Measurements from ENCODE around the gene VMP1. TPM values are rescaled to one million over a fixed set of nuclear protein-coding genes. Genes with fewer than 3 reads are reported as not detected.
"Not testable (repeated sequence)": the region's sequence is repeated elsewhere in the genome, so short reads cannot be mapped to it uniquely, and the experiment has no call there.

Gene VMP1
- polyA plus RNA-seq, 12 donors = 39.6 to 123 (median 50.4) TPM; not detected in 1

DNA sequence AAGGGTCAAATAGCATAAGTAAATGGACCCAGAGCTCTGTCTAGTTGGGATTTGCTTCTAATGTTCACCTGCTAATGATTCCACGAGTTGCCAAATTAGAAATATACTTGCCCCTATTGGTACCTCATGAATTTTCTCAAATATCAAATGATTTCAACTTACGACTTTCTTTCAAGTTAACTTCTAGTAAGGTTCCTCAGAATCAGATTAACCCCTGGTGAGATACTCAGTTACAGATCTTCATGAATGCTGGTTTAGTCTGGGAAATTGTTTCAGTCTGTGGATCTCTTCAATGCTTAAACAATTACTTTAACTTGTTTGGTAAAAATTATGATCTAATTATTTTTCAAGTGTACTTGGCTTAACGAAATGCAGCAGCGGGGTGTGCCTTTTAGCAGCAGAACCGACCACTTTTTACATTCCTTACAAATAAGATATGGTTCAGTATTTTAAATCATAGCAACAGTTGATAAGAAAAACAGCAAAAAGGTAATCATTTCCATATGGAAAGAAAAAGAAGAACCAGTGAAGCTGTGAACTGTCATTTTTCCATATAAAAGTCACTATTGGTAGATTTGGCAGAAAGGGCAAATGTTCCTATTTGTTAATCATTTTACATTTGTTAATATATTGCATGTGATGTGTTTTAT is 150.8 kb downstream of the VMP1 start:
- no peak for DNase-seq

DNA sequence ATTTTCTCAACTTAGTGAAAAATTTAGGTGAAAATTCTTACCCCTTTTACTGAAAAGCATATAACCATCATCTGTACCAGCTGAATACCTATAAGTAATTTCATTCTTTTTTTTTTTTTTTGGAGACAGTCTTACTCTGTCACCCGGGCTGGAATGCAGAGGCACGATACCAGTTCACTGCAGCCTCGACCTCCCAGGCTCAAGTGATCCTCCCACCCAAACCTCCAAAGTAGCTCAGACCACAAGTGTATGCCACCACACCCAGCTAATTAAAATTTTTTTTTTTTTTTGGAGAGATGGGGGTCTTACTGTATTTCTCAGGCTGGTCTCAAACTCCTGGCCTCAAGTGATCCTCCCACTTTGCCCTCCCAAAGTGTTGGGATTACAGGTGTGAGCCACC is 151.5 kb downstream of the VMP1 start:
- DNase-seq = no peak

DNA sequence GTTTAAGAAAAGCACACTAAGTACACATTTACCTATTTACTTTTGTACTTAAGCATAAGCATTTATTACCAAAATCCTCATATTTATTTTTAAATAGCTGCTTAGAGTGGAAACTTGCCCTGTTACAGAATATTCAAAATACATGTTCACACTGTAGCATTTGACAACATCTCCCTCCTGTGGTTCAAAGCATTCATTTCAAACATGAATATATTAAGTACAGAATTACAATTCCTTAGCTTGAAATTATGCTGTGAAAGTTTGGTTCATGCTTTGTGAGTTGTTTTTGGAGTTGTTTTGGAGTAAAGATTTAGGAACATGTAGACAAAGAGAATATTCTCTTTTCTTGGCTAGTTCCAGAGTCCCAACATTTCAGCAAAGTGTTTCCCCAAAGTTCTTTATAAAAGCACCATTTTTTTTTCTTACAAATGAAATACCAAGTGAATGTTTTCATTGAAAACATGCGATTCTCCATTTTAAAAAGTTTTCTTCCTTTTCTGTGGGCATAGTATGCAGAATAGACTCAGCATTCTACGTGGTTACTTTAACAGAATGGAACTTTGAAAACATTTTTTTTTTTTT is 152.1 kb downstream of the VMP1 start:
- DNase-seq = no peak

DNA sequence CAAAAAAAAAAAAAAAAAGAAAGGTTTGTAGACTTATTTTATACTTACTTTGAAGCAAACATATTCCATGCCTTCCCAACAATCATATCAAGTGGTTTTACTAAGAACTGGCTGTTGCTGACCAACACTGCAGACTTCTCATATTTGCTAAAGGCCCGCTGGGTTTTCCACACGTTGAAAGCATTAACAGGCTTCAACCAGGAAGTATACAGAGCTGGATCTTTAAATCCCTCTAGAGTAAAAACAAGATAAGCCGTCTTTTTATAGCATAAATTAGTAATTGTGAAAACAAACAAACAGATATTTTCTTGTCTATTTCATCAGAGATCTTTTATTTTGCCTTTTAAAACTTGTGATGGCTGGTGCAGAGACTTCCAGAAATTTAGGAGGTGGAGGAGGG is 156.2 kb downstream of the VMP1 start:
- DNase-seq = no peak

DNA sequence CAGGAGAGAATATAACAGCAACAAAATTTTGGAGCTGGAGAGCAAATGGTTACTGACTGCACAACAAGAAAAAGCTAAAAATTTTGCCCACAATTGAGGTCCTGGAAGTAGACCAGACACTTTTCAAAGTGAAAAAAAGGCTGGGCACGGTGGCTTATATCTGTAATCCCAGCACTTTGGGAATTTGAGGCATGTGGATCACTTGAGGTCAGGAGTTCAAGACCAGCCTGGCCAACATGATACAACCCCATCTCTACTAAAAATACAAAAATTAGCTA is 162.4 kb downstream of the VMP1 start:
- DNase-seq = no peak

DNA sequence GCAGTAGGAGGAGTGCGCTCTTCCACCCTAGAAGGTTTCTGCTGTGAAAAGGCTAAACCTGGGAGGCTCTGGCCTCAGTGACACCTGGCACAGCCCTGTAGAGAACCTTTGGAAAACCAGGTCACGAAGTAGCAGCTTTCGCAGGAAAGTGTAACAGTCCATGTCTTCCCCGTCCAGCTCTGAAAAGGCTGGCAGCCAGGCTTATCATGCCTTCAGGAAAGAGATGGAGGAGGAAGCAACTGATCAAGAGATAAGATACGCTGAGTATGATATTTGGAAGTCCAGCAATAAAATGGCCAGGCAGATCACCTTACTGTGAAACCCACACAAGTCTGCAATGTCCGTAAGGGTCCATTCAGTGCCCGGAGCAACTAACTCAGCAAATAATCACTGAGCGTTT is 163.0 kb downstream of the VMP1 start:
- DNase-seq = no peak

DNA sequence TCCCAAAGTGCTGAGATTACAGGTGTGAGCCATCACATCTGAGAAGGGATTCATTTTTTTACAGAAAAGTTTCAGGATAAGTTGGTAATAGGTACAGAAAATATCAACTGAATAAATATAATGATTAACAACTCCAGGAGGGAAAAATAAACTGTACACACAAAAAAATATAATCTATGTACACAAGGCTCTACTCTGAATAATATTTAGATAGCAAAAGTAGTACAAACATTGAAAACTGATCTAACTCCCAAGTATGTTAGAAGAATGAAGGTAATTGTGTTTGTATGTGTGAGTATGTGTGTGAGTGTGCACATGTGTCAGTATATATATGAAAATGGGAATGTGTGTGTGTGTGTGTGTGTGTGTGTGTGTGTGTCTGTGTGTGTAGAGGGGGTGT is 164.9 kb downstream of the VMP1 start:
- no peak for DNase-seq

DNA sequence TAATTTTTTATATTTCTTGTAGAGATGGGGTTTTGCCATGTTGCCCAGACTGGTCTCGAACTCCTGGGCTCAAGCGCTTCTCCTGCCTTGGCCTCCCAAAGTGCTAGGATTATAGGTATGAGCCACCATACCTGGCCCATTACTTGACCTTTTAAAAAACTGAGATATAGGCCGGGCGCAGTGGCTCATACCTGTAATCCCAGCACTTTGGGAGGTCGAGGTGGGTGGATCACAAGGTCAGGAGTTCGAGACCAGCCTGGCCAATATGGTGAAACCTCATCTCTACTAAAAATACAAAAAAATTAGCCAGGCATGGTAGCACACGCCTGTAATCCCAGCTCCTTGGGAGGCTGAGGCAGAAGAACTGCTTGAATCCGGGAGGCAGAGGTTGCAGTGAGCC is 166.0 kb downstream of the VMP1 start:
- DNase-seq = not testable (repeated sequence)

DNA sequence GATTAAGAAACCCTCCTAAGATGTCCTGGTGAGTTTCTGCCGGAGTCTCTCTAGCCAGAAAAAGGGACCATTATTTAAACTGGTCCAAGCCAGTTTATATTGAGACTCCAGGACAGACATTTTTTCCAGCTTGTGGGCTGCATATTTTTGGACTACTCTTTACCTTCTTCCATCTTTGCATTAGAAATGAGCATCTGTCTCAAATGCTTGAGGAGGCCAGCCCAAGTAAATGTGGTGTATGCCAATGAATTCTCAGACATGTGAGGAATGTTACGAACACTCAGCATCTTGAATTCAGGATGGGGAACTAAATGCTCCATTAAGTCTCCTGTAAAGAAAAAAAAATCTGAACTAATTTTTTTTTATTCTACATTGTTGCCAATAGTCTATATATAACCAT is 166.9 kb downstream of the VMP1 start:
- DNase-seq = no peak

DNA sequence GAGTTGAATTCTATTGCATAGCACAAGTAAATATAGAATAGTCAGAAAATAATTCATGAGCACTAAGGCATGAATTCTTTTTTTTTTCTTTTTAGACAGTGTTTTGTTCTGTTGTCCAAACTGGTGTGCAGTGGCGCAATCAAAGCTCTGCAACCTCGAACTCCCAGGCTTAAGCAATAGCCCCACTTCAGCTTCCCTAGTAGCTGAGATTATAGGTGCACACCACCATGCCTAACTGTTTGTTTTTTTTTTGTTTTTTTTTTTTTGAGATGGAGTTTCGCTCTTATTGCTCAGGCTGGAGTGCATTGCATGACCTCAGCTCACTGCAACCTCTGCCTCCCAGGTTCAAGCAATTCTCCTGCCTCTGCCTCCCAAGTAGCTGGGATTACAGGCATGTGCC is 168.7 kb downstream of the VMP1 start:
- no peak for DNase-seq

DNA sequence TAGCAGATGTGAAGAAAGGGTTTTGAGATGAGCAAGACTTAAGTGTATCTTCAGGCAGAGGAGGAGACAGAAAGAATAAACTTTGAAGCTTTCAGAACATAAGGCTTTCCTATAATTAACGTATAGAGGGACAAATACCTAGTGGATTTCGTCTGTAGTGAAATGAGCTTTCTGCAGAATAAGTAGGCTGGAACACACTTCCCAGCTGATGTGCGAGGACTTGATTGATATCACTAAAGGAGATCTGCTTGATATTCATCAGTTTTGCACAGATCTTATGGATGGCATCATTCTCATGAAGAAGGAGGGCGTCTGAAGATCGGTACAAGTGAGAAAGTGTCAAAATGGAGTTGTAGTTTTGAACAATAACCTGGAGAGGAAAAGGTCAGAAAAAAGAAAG is 170.5 kb downstream of the VMP1 start:
- DNase-seq = no peak

DNA sequence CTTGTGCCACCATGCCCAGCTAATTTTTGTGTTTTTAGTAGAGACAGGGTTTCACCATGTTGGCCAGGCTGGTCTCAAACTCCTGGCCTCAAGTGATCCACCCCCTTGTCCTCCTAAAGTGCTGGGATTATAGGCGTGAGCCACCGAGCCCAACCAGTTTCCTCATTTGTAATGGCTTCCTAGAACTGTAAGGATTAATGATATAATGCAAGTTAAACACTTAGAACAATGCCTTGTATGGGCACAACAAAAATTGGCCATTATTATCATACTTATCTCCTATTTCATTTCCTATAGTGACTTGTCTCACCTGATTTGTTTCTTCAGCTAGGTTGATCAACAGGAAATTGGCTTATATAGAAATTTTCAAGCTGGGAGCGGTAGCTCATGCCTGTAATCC is 171.2 kb downstream of the VMP1 start:
- DNase-seq = no peak

DNA sequence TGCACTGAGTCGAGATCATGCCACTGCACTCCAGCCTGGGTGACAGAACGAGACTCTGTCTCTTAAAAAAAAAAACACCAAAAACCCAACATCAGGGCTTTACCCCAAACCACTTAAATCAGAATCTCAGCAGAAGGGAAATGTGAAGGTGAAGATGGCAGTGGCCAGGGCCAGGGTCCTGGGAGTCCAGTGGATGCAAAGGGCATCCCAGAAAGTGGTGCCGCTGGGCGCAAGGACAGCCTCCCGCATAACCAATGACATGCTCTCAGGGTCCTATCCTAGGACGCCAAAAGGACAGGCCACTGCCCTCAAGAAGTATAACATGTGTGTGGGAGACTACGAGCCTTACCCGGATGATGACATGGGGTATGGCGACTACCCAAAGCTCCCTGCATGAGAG is 177.4 kb downstream of the VMP1 start:
- DNase-seq = no peak

DNA sequence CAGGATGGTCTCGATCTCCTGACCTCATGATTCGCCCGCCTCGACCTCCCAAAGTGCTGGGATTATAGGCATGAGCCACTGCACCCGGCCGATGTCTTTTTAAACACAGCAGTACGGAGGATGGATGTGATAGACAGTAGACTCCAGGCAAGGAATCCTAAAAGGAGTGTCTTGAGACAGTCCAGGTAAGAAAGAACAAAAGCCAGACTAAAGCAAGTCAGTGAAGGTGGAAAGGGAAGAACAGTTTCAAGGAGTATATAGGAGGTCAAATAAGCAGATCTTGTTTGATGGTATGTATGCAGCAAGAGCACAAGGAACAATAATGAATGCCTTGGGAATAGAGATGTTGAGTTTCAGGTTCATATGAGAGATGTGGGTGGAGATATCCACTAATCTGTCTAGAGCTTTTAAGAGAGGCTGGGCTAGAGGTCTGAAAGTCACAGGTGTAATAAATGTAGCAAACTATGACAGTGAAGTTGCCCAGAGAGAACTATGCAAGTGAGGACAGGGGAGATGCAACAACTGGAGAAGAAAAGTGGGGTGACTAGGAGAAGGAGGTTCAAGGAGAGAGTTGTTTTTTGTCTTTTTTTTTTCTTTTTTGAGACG is 180.8 kb downstream of the VMP1 start:
- DNase-seq = no peak

DNA sequence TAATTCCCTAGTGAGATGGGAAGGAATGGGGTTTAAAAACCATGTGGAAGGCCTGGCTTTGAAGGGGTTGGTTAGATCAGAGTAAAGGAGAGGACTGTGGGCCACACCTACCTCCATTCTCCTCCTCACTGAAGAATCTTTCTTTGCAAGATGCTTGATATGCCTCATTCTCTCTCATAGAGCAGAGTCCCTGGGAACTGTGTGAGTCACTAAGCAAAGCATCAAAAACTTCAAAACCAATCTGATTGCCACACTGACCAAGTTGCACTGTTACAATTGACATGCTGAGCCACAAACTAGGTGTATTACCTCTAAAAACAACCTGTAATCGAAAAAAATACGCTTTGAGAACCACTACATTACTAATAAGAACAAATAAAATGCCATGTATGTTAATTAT is 183.3 kb downstream of the VMP1 start:
- DNase-seq = no peak

Other genes starting within 250 kb of the VMP1 start
- 10 to 100 TPM in 11 of 12 donors, not detected in 1; 31.1 to 41.8 (median 35.9) TPM for gene DHX40, start 142.0 kb upstream of the VMP1 start, polyA plus RNA-seq (ENCODE audit: insufficient read length in 12 of 12)
- gene CLTC, start 87.8 kb upstream of the VMP1 start, polyA plus RNA-seq (ENCODE audit: insufficient read length in 12 of 12) = 100 to 1,000 TPM in 11 of 12 donors, not detected in 1; 121 to 195 (median 154) TPM
- gene PTRH2, start 224 bp upstream of the VMP1 start, polyA plus RNA-seq (ENCODE audit: insufficient read length in 12 of 12) = 10 to 100 TPM in 11 of 12 donors, not detected in 1; 13.4 to 19.2 (median 15.9) TPM
- 10 to 100 TPM in 7 of 12 donors, 1 to 10 TPM in 4, not detected in 1; 7.7 to 16.4 (median 10.9) TPM for gene TUBD1, start 185.3 kb downstream of the VMP1 start, polyA plus RNA-seq (ENCODE audit: insufficient read length in 12 of 12)
- 10 to 100 TPM in 11 of 12 donors, not detected in 1; 32.1 to 49.4 (median 41.5) TPM for gene RPS6KB1, start 185.5 kb downstream of the VMP1 start, polyA plus RNA-seq (ENCODE audit: insufficient read length in 12 of 12)

Data from muscle of arm (tissue), 12 donors.